Endothelial cell of umbilical vein (primary cell): ENCODE results near the gene JMJD8. TPM values are rescaled to one million over a fixed set of nuclear protein-coding genes. Genes with fewer than 3 reads are reported as not detected.

Experiments used
- BruUV-seq: library from RNA; stranded (reverse); fragments of 400-500 nt; replicated peaks from 2 replicates; lab custom pipeline; 2021; lab: Mats Ljungman, UMichigan
- CTCF ChIA-PET: fragments of 300-600, 350-600 bp; sonication (Branson Sonifier 250); formaldehyde crosslinking; loops from one replicate; lab custom pipeline; 2021; ENCODE audit warnings: antibody characterized with exemption, inconsistent platforms; lab: Charles Lee
- POLR2A ChIA-PET: fragments of 300-600, 350-600 bp; sonication (Branson Sonifier 250); formaldehyde crosslinking; loops from one replicate; lab custom pipeline; 2021; ENCODE audit warnings: antibody characterized with exemption, inconsistent platforms; lab: Charles Lee
- DNase-seq: peaks from one replicate; pipeline ENCODE4 v3.0.0-alpha.2; 2011; ENCODE audit warnings: low read depth, low spot score
- FAIRE-seq: peaks from 2 replicates; lab custom pipeline; 2011; peaks lifted over from hg19 to GRCh38; lab: Jason Lieb, UNC
- H2AFZ ChIP-seq: 2 replicates; pipeline ENCODE4 v1.6.0; 2012; ENCODE audit warnings: low read depth, low read length, control low read depth, inconsistent platforms
- H3K27ac ChIP-seq: 2 replicates; pipeline ENCODE4 v1.5.1; 2011; ENCODE audit warnings: low read depth, mild to moderate bottlenecking, control low read depth, low read length, moderate library complexity; ENCODE audit not compliant: insufficient read depth
- H3K27me3 ChIP-seq, 2 experiments: 2 replicates each; pipeline versions ENCODE4 v1.6.0 to v1.6.1; 2011; ENCODE audit warnings: low read length in 2 of 2, mixed read lengths in 1 of 2; ENCODE audit not compliant: control insufficient read depth in 2 of 2, insufficient read depth in 2 of 2
- H3K36me3 ChIP-seq, 2 experiments: 2 replicates in 1 of 2; 3 replicates in 1 of 2; pipeline ENCODE4 v1.5.1; 2011; ENCODE audit warnings: low read length in 2 of 2, mild to moderate bottlenecking in 1 of 2, moderate library complexity in 1 of 2; ENCODE audit not compliant: control insufficient read depth in 2 of 2, insufficient read depth in 2 of 2; ENCODE audit errors: extremely low read depth in 1 of 2
- H3K4me1 ChIP-seq: 3 replicates; pipeline ENCODE4 v1.5.1; 2011; ENCODE audit warnings: mild to moderate bottlenecking, low read length; ENCODE audit not compliant: control insufficient read depth, insufficient read depth; ENCODE audit errors: extremely low read depth
- H3K4me2 ChIP-seq: 2 replicates; pipeline ENCODE4 v1.6.1; 2011; ENCODE audit warnings: low read length, control low read depth, mixed read lengths; ENCODE audit not compliant: insufficient read depth
- H3K4me3 ChIP-seq, 3 experiments: fragments of 200-600 bp in 1 of 3; sonication (generic), shearing (Covaris generic) in 1 of 3; replicated peaks in 1 of 3; 2 replicates each; pipeline ENCODE4 v1.5.1; 2011 to 2016; ENCODE audit warnings: control low read depth in 3 of 3, low read length in 3 of 3, mild to moderate bottlenecking in 2 of 3, inconsistent platforms in 1 of 3, low read depth in 1 of 3, moderate library complexity in 1 of 3; ENCODE audit not compliant: insufficient read depth in 1 of 3
- H3K79me2 ChIP-seq: 2 replicates; pipeline ENCODE4 v1.6.0; 2012; ENCODE audit warnings: low read length, inconsistent platforms; ENCODE audit not compliant: control insufficient read depth, insufficient read depth
- H3K9ac ChIP-seq: replicated peaks from 2 replicates; pipeline ENCODE3; 2011; ENCODE audit warnings: low read length, control low read depth; ENCODE audit not compliant: insufficient read depth; ENCODE audit errors: extremely low read depth
- H3K9me1 ChIP-seq: replicated peaks from 3 replicates; pipeline ENCODE4 v1.6.0; 2011; ENCODE audit warnings: mild to moderate bottlenecking, low read length; ENCODE audit not compliant: control insufficient read depth, insufficient read depth; ENCODE audit errors: extremely low read depth
- H3K9me3 ChIP-seq: replicated peaks from 2 replicates; pipeline ENCODE4 v1.5.1; 2012; ENCODE audit warnings: low read length, inconsistent platforms; ENCODE audit not compliant: control insufficient read depth, insufficient read depth
- H4K20me1 ChIP-seq: replicated peaks from 2 replicates; pipeline ENCODE3; 2011; ENCODE audit warnings: mild to moderate bottlenecking, low read length; ENCODE audit not compliant: control insufficient read depth, insufficient read depth; ENCODE audit errors: extremely low read depth
- EZH2 ChIP-seq: IDR thresholded peaks from 2 replicates; pipeline ENCODE4 v1.6.1; 2012; ENCODE audit warnings: borderline replicate concordance, low read depth, mild to moderate bottlenecking, moderate library complexity, low read length, inconsistent platforms; ENCODE audit not compliant: severe bottlenecking
- FOS ChIP-seq: IDR thresholded peaks from 2 replicates; pipeline ENCODE4 v1.6.1; 2011; ENCODE audit warnings: mild to moderate bottlenecking, low read length, moderate library complexity, borderline replicate concordance; ENCODE audit not compliant: insufficient read depth
- GATA2 ChIP-seq: IDR thresholded peaks from 2 replicates; pipeline ENCODE4 v1.7.0; 2011; ENCODE audit warnings: low read depth, mild to moderate bottlenecking, moderate library complexity, mixed read lengths, low read length; ENCODE audit not compliant: insufficient read length, insufficient read depth
- JUN ChIP-seq: IDR thresholded peaks from 2 replicates; pipeline ENCODE4 v1.6.1; 2011; ENCODE audit warnings: borderline replicate concordance, low read depth; ENCODE audit not compliant: insufficient read length, insufficient read depth
- MYC ChIP-seq: IDR thresholded peaks from one replicate; pipeline ENCODE4 v1.6.1; 2011; ENCODE audit warnings: mild to moderate bottlenecking, low read depth, low read length
- POLR2A ChIP-seq: IDR thresholded peaks from 2 replicates; pipeline ENCODE4 v1.6.1; 2012; ENCODE audit warnings: low read depth, mild to moderate bottlenecking, control low read depth, low read length
- POLR2AphosphoS5 ChIP-seq: IDR thresholded peaks from 2 replicates; pipeline ENCODE4 v1.6.1; 2012; ENCODE audit warnings: low read depth, mild to moderate bottlenecking, control low read depth, low read length, moderate library complexity; ENCODE audit not compliant: insufficient read depth
- dilution Hi-C: fragments of 300-500 bp; cut with MboI; formaldehyde crosslinking; loops from one replicate; pipeline ENCODE4 v1.15.0; 2019; ENCODE audit warnings: low sequenced_read_pairs; ENCODE audit not compliant: extremely low pct_ligation_motif_present
- intact Hi-C: fragments of 100-400 bp; cut with micrococcal nuclease; formaldehyde crosslinking; loops from one replicate; pipeline ENCODE4 v1.10.0; 2022
- polyA plus RNA-seq, 4 experiments: library from polyadenylated mRNA; depleted of rRNA in 3 of 4; stranded (reverse) in 3 of 4; unstranded in 1 of 4; fragments of >200 nt; gene quantifications; 2 replicates each; pipeline versions ENCODE4 v1.2.1 to v1.2.3, GENCODE V29; 2011 to 2012; ENCODE audit warnings: missing spikeins in 1 of 4
- total RNA-seq: library from RNA; stranded (reverse); gene quantifications from 2 replicates; pipeline ENCODE4 v1.2.3, GENCODE V29; 2021
- TF ChIP-seq, protein P1 (sequence below), 2 donors: IDR thresholded peaks; 1 replicate in 1 of 2; 2 replicates in 1 of 2; pipeline ENCODE4 v1.5.1; 2011; ENCODE audit warnings: low read length in 2 of 2, mild to moderate bottlenecking in 2 of 2, moderate library complexity in 2 of 2, control low read depth in 1 of 2, inconsistent platforms in 1 of 2, low read depth in 1 of 2; ENCODE audit not compliant: insufficient read depth in 1 of 2; ENCODE audit errors: extremely low read depth in 1 of 2
- TF ChIP-seq, protein P2 (sequence below): IDR thresholded peaks from 2 replicates; pipeline ENCODE4 v1.6.1; 2011; ENCODE audit not compliant: insufficient read depth, insufficient read length

JMJD8 gene
- total and polyA plus RNA-seq, 2 donors (not counting 3 experiments of a cell fraction or from before 2014, with no cell fraction given), result 55.1 to 102 TPM

GRCh38 chr16:641326-642188 lies 42.6 kb downstream of the JMJD8 start, which contains the start of gene MCRIP2:
Gene MCRIP2, plus strand, starts transcription at chr16:641828. Its CDS starts 164 bp downstream, at chr16:641992.
- H3K9ac ChIP-seq, result peak within 1 kb of the TSS; percentile 25
- H3K27ac ChIP-seq, result no peak within 1 kb of the TSS
- H4K20me1 ChIP-seq, result no peaks in the 10 kb centered on the region
- TF ChIP-seq POLR2AphosphoS5, result peak; percentile 60
- TF ChIP-seq POLR2A, result peak; percentile 63
- no peak for TF ChIP-seq GATA2
- no TSS peak for BruUV-seq
- no peaks in the 10 kb centered on the region for H3K36me3 ChIP-seq
- H3K9me3 ChIP-seq, result no peaks in the 10 kb centered on the region
- peak within 1 kb of the TSS; percentile 48 for H2AFZ ChIP-seq
- H3K4me3 ChIP-seq, result peak within 1 kb of the TSS; percentile 32 to 52 (median 36)
- peak within 1 kb of the TSS; percentile 4 for H3K4me2 ChIP-seq
- dilution Hi-C loops (no loop called here), intact Hi-C loops (no loop called here)
- no peaks in the 10 kb centered on the region for H3K27me3 ChIP-seq
- H3K4me1 ChIP-seq, result peaks cover 9% of the 10 kb centered on the region
- no peaks in the 10 kb centered on the region for H3K9me1 ChIP-seq
- ChIA-PET CTCF (interaction anchor here (1.0 kb wide), 1 partner anchor 16 kb away, joined by 3 read pairs; no protein-coding TSS in a partner anchor), POLR2A (no interaction called here)
- DNase-seq (peak; percentile 62), FAIRE-seq (peak; percentile 93)
- H3K79me2 ChIP-seq, result no peaks in the 10 kb centered on the region

GRCh38 chr16:640614-641013 lies 43.5 kb downstream of the JMJD8 start:
- Histone ChIP-seq H3K79me2 (no peaks in the 10 kb centered on the region), H3K36me3 (no peaks in the 10 kb centered on the region), H4K20me1 (no peaks in the 10 kb centered on the region), H3K9ac (no peak overlapping the region), H3K9me3 (no peaks in the 10 kb centered on the region), H3K4me3 (no peak overlapping the region), H2AFZ (no peak overlapping the region), H3K9me1 (no peaks in the 10 kb centered on the region), H3K27me3 (no peaks in the 10 kb centered on the region), H3K4me1 (peaks cover 9% of the 10 kb centered on the region), H3K27ac (no peak overlapping the region), H3K4me2 (no peak overlapping the region)
- no TSS peak for BruUV-seq
- dilution Hi-C loops (no loop called here), intact Hi-C loops (no loop called here)
- CTCF ChIA-PET, result interaction anchor here (0.7 kb wide), 1 partner anchor 15 kb away, joined by 3 read pairs; no protein-coding TSS in a partner anchor
- TF ChIP-seq, protein P1, sequence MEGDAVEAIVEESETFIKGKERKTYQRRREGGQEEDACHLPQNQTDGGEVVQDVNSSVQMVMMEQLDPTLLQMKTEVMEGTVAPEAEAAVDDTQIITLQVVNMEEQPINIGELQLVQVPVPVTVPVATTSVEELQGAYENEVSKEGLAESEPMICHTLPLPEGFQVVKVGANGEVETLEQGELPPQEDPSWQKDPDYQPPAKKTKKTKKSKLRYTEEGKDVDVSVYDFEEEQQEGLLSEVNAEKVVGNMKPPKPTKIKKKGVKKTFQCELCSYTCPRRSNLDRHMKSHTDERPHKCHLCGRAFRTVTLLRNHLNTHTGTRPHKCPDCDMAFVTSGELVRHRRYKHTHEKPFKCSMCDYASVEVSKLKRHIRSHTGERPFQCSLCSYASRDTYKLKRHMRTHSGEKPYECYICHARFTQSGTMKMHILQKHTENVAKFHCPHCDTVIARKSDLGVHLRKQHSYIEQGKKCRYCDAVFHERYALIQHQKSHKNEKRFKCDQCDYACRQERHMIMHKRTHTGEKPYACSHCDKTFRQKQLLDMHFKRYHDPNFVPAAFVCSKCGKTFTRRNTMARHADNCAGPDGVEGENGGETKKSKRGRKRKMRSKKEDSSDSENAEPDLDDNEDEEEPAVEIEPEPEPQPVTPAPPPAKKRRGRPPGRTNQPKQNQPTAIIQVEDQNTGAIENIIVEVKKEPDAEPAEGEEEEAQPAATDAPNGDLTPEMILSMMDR (IDR thresholded peaks at IDR 0.05; ENCODE audit: extremely low read depth in 1 of 2, insufficient read depth in 1 of 2, low read depth in 1 of 2, low read length in 2 of 2), result no peak
- TF ChIP-seq EZH2 (no peak), POLR2AphosphoS5 (no peak), JUN (no peak), GATA2 (no peak), MYC (no peak), POLR2A (no peak), FOS (no peak)
- TF ChIP-seq, protein P2, sequence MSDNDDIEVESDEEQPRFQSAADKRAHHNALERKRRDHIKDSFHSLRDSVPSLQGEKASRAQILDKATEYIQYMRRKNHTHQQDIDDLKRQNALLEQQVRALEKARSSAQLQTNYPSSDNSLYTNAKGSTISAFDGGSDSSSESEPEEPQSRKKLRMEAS, result no peak
- POLR2A ChIA-PET, result no interaction called here
- no peak for DNase-seq
- no peak for FAIRE-seq
